HL-60/S4 treated with phorbol 12-myristate 13-acetate at 8.2 ng/mL for 4 days and 3 days (cell line): ENCODE results near the gene ZBTB5.
"Not testable (repeated sequence)": the region's sequence is repeated elsewhere in the genome, so short reads cannot be mapped to it uniquely, and the experiment has no call there.

Experiments used
- in situ Hi-C: fragments of 300-500 bp; cut with MboI; formaldehyde crosslinking; loops from 2 replicates; pipeline ENCODE4 v1.15.0; 2022; ENCODE audit warnings: low sequenced_read_pairs

The ZBTB5 gene, protein sequence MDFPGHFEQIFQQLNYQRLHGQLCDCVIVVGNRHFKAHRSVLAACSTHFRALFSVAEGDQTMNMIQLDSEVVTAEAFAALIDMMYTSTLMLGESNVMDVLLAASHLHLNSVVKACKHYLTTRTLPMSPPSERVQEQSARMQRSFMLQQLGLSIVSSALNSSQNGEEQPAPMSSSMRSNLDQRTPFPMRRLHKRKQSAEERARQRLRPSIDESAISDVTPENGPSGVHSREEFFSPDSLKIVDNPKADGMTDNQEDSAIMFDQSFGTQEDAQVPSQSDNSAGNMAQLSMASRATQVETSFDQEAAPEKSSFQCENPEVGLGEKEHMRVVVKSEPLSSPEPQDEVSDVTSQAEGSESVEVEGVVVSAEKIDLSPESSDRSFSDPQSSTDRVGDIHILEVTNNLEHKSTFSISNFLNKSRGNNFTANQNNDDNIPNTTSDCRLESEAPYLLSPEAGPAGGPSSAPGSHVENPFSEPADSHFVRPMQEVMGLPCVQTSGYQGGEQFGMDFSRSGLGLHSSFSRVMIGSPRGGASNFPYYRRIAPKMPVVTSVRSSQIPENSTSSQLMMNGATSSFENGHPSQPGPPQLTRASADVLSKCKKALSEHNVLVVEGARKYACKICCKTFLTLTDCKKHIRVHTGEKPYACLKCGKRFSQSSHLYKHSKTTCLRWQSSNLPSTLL

DNA sequence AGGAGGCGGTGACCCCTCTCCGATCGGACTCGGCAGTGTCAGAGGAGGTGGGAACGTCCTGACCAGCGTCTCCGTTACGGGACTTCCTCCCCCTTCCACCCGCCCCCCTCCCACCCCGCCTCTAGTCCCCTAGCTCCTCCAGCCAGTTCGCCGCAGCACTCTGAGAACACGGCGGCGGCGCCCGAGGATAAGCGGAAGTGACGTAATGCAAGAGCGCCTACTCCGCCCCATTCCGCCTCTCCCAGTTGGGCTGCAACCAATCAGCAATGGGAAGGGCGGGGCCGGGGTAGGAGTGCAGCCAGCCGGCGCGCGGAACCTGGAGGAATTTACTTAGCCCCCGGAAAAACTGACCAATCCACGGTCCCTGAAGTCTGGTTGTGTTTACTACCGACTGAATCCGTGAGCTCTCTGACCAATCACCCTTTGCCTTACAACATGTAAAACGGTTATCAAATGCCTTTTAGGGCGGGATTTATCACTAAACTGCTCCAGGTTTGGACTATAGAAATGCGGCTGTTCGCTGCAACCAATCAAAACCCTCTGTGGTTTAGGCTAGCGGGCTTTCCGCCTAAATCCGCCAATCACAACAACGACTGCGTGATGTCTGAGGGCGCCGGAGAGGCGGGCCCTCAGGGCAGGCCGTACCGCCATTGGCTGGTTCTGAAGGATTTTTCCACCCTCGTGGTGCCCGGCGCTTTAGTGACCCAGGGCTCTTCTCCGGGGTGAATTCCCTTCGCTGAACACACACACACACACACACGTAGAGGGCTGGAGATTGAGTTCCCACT, at the start of gene ZBTB5:
Gene ZBTB5, minus strand, starts transcription at position 202 of the 788 bp plus-strand sequence. CDS start 22,899 bp downstream, outside the sequence.
- in situ Hi-C loops = loop anchor here (25.0 kb wide), 1 partner anchor 897 kb away; no protein-coding TSS in a partner anchor

GRCh38 chr9:37514999-37515398, 49.7 kb upstream of the ZBTB5 start:
- in situ Hi-C loops = no loop called here

GRCh38 chr9:37514415-37514814, 49.2 kb upstream of the ZBTB5 start:
- in situ Hi-C loops = not testable (repeated sequence)

- in situ Hi-C loops = no loop called here
Measured at GRCh38 chr9:37512437-37512836, 47.2 kb upstream of the ZBTB5 start.

- in situ Hi-C loops = no loop called here
Measured at GRCh38 chr9:37511016-37512010, 46.1 kb upstream of the ZBTB5 start.

DNA sequence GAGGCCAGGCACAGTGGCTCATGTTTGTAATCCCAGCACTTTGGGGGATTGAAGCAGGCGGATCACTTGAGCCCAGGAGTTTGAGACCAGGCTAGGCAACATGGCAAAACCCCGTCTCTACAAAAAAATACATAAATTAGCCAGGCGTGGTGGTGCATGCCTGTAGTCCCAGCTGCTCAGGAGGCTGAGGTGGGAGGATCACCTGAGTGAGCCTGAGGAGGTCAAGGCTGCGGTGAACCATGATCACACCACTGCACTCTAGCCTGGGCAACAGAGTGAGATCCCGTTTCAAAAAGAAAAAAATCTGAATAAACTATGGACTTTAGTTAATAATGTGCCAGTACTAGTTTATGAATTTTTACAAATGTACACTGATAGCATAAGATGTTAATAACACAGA, 44.8 kb upstream of the ZBTB5 start:
- in situ Hi-C loops = not testable (repeated sequence)

GRCh38 chr9:37509536-37509935, 44.3 kb upstream of the ZBTB5 start:
- in situ Hi-C loops = no loop called here

DNA sequence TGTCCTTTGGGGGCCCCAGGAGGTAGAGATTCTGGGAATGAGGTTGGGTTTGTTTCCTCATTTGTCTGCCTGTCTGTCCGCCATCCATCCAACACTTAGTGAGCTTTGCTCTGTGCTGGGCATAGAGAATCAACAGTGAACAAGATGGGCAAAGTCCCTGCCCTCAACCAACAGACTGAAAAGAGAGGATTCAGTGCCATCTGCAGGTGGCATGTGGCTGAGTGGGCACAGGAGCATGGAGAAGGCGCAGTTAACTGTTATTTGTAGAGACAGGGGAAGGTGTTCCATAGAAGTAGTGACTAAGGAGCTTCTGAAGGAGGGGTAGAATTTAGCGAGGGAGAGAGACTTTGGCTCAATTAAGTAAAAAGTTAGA, 43.6 kb upstream of the ZBTB5 start:
- in situ Hi-C loops = no loop called here

DNA sequence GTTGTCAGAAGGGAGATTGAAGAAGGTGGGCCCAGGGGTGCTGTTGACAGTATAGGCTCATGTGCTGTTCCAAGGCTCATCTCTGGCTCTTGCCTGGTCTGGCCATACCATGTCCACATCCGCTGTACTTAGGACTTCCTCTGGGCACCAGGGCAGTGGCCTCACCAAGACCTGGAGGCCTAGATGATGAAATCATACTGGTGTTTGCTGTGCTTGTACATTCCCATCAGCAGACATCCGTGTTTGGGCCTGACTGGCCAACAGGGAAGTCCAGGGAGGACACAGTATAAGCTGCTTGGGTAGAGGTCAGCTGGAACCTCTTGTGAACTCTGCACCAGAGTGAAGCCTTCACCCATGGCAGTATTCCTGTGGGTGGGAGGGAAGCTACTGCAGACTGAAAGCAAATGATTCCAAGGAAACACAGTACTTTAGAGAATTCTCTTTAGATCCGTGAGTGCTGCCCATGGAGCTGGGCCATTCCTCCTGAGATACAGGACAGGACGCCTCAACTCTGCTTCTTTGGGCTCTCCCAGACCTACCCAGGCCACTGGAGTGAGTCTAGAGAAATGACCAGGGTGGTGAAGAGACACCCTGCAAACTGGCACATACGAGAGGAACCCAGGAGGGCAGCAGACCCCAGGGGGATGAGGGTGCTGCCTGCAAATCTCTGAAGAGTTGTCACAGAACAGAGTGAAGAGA, 43.0 kb upstream of the ZBTB5 start:
- in situ Hi-C loops = no loop called here

DNA sequence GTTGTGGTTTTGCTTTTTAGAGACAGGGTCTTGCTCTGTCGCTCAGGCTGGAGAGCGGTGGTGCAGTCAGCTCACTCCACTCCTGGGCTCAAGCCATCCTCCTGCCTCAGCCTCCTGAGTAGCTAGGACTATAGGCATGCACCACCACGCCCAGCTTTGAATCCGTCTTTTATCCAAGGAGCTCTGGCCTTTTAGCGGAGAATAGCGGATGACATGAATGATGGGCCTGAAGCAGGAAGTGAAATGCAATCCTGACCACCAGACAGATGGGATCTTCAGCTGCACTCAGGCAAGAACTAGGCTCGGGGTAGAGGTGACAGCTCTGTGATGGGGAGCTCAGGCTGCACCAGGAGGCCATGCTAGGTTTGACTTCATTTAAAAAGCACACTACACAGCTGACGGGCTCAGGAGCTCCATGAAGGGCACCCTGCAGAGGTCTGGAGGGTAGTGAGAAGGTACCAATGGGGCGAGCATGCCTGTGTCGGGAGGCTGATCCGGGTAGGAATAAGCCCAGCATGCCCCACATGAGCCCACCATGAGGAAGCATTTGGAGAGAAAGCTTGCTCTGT, 42.4 kb upstream of the ZBTB5 start:
- in situ Hi-C loops = no loop called here

DNA sequence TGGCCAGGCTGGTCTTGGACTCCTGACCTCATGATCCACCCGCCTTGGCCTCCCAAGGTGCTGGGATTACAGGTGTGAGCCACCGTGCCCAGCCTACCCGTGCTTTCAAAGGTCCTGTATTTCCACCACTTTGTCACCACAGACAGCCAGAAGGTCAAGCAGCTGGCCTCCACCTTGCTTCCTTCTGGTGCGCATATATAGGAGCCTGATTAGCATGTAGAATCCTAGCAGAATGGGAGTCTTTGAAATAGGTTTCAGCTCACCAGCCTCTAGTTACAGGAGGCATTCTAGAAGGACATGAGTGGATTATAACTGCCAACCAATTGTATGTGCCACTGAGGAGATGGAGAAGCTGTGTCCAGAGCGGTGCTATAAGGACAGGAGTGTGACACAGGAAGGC, 39.4 kb upstream of the ZBTB5 start:
- in situ Hi-C loops = no loop called here

- in situ Hi-C loops = no loop called here
Measured at GRCh38 chr9:37503736-37504135, 38.5 kb upstream of the ZBTB5 start.

- in situ Hi-C loops = no loop called here
Measured at GRCh38 chr9:37501957-37502596, 36.8 kb upstream of the ZBTB5 start.

GRCh38 chr9:37499297-37499696, 34.0 kb upstream of the ZBTB5 start:
- in situ Hi-C loops = loop anchor here (25.0 kb wide), 1 partner anchor 112 kb away; no protein-coding TSS in a partner anchor

- in situ Hi-C loops = loop anchor here (25.0 kb wide), 1 partner anchor 111 kb away; no protein-coding TSS in a partner anchor
Measured at GRCh38 chr9:37498457-37498856, 33.2 kb upstream of the ZBTB5 start.

GRCh38 chr9:37497320-37497719, 32.1 kb upstream of the ZBTB5 start:
- in situ Hi-C loops = loop anchor here (25.0 kb wide), 1 partner anchor 110 kb away; no protein-coding TSS in a partner anchor

DNA sequence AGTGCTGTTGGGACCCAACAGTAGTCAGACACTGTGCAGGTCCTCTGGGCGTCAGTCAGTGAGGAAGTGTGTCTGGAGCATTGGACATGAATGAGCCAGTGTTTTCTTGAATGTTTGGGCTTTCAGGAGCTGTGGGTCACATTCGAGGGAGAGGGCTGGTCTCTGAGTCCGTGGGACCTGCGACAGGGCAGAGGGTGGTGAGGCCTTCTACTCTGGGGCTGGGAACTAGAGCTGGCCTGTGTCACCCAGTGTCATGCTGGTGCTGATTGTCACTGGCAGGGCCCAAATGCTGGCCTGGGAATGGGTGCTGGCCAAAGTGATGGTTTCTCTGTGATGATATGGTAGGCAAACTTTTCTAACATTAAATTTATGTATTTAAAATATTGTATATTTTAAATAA, 30.8 kb upstream of the ZBTB5 start:
- in situ Hi-C loops = loop anchor here (25.0 kb wide), 1 partner anchor 109 kb away; no protein-coding TSS in a partner anchor

DNA sequence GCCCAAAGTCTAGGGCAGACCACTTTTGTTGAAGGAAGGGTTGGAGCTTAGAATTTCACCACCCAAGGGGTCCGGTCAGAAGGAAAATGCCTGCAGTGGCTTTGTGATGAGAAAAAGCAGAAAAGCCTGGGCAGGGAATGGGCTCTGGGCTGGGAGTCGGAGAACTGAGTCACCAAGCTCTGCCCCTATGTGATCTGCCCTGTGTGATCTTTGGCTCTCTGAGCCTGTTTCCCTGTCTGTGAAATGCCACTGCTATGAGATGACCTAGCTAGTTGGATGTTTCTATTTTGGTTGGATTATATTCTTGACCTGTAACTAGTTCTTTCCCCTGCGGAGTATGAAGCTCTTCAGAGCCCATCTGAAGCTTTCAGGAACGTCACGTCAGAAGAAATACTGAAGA, 30.3 kb upstream of the ZBTB5 start:
- in situ Hi-C loops = loop anchor here (25.0 kb wide), 1 partner anchor 108 kb away; no protein-coding TSS in a partner anchor
